Endothelial cell of umbilical vein (primary cell): ENCODE measurements around the gene EXOC6. TPM values are rescaled to one million over a fixed set of nuclear protein-coding genes. Genes with fewer than 3 reads are reported as not detected.

Source experiments
- BruUV-seq: library from RNA; stranded (reverse); fragments of 400-500 nt; replicated peaks from 2 replicates; lab custom pipeline; 2021; lab: Mats Ljungman, UMichigan
- CTCF ChIA-PET: fragments of 300-600, 350-600 bp; sonication (Branson Sonifier 250); formaldehyde crosslinking; loops from one replicate; lab custom pipeline; 2021; ENCODE audit warnings: antibody characterized with exemption, inconsistent platforms; lab: Charles Lee
- POLR2A ChIA-PET: fragments of 300-600, 350-600 bp; sonication (Branson Sonifier 250); formaldehyde crosslinking; loops from one replicate; lab custom pipeline; 2021; ENCODE audit warnings: antibody characterized with exemption, inconsistent platforms; lab: Charles Lee
- DNase-seq: peaks from one replicate; pipeline ENCODE4 v3.0.0-alpha.2; 2011; ENCODE audit warnings: low read depth, low spot score
- FAIRE-seq: peaks from 2 replicates; lab custom pipeline; 2011; peaks lifted over from hg19 to GRCh38; lab: Jason Lieb, UNC
- H2AFZ ChIP-seq: 2 replicates; pipeline ENCODE4 v1.6.0; 2012; ENCODE audit warnings: low read depth, low read length, control low read depth, inconsistent platforms
- H3K27ac ChIP-seq: 2 replicates; pipeline ENCODE4 v1.5.1; 2011; ENCODE audit warnings: low read depth, mild to moderate bottlenecking, control low read depth, low read length, moderate library complexity; ENCODE audit not compliant: insufficient read depth
- H3K27me3 ChIP-seq, 2 experiments: 2 replicates each; pipeline versions ENCODE4 v1.6.0 to v1.6.1; 2011; ENCODE audit warnings: low read length in 2 of 2, mixed read lengths in 1 of 2; ENCODE audit not compliant: control insufficient read depth in 2 of 2, insufficient read depth in 2 of 2
- H3K36me3 ChIP-seq, 2 experiments: 2 replicates in 1 of 2; 3 replicates in 1 of 2; pipeline ENCODE4 v1.5.1; 2011; ENCODE audit warnings: low read length in 2 of 2, mild to moderate bottlenecking in 1 of 2, moderate library complexity in 1 of 2; ENCODE audit not compliant: control insufficient read depth in 2 of 2, insufficient read depth in 2 of 2; ENCODE audit errors: extremely low read depth in 1 of 2
- H3K4me1 ChIP-seq: 3 replicates; pipeline ENCODE4 v1.5.1; 2011; ENCODE audit warnings: mild to moderate bottlenecking, low read length; ENCODE audit not compliant: control insufficient read depth, insufficient read depth; ENCODE audit errors: extremely low read depth
- H3K4me2 ChIP-seq: 2 replicates; pipeline ENCODE4 v1.6.1; 2011; ENCODE audit warnings: low read length, control low read depth, mixed read lengths; ENCODE audit not compliant: insufficient read depth
- H3K4me3 ChIP-seq, 3 experiments: fragments of 200-600 bp in 1 of 3; sonication (generic), shearing (Covaris generic) in 1 of 3; replicated peaks in 1 of 3; 2 replicates each; pipeline ENCODE4 v1.5.1; 2011 to 2016; ENCODE audit warnings: control low read depth in 3 of 3, low read length in 3 of 3, mild to moderate bottlenecking in 2 of 3, inconsistent platforms in 1 of 3, low read depth in 1 of 3, moderate library complexity in 1 of 3; ENCODE audit not compliant: insufficient read depth in 1 of 3
- H3K79me2 ChIP-seq: 2 replicates; pipeline ENCODE4 v1.6.0; 2012; ENCODE audit warnings: low read length, inconsistent platforms; ENCODE audit not compliant: control insufficient read depth, insufficient read depth
- H3K9ac ChIP-seq: replicated peaks from 2 replicates; pipeline ENCODE3; 2011; ENCODE audit warnings: low read length, control low read depth; ENCODE audit not compliant: insufficient read depth; ENCODE audit errors: extremely low read depth
- H3K9me1 ChIP-seq: replicated peaks from 3 replicates; pipeline ENCODE4 v1.6.0; 2011; ENCODE audit warnings: mild to moderate bottlenecking, low read length; ENCODE audit not compliant: control insufficient read depth, insufficient read depth; ENCODE audit errors: extremely low read depth
- H3K9me3 ChIP-seq: replicated peaks from 2 replicates; pipeline ENCODE4 v1.5.1; 2012; ENCODE audit warnings: low read length, inconsistent platforms; ENCODE audit not compliant: control insufficient read depth, insufficient read depth
- H4K20me1 ChIP-seq: replicated peaks from 2 replicates; pipeline ENCODE3; 2011; ENCODE audit warnings: mild to moderate bottlenecking, low read length; ENCODE audit not compliant: control insufficient read depth, insufficient read depth; ENCODE audit errors: extremely low read depth
- EZH2 ChIP-seq: IDR thresholded peaks from 2 replicates; pipeline ENCODE4 v1.6.1; 2012; ENCODE audit warnings: borderline replicate concordance, low read depth, mild to moderate bottlenecking, moderate library complexity, low read length, inconsistent platforms; ENCODE audit not compliant: severe bottlenecking
- FOS ChIP-seq: IDR thresholded peaks from 2 replicates; pipeline ENCODE4 v1.6.1; 2011; ENCODE audit warnings: mild to moderate bottlenecking, low read length, moderate library complexity, borderline replicate concordance; ENCODE audit not compliant: insufficient read depth
- GATA2 ChIP-seq: IDR thresholded peaks from 2 replicates; pipeline ENCODE4 v1.7.0; 2011; ENCODE audit warnings: low read depth, mild to moderate bottlenecking, moderate library complexity, mixed read lengths, low read length; ENCODE audit not compliant: insufficient read length, insufficient read depth
- JUN ChIP-seq: IDR thresholded peaks from 2 replicates; pipeline ENCODE4 v1.6.1; 2011; ENCODE audit warnings: borderline replicate concordance, low read depth; ENCODE audit not compliant: insufficient read length, insufficient read depth
- MYC ChIP-seq: IDR thresholded peaks from one replicate; pipeline ENCODE4 v1.6.1; 2011; ENCODE audit warnings: mild to moderate bottlenecking, low read depth, low read length
- POLR2A ChIP-seq: IDR thresholded peaks from 2 replicates; pipeline ENCODE4 v1.6.1; 2012; ENCODE audit warnings: low read depth, mild to moderate bottlenecking, control low read depth, low read length
- dilution Hi-C: fragments of 300-500 bp; cut with MboI; formaldehyde crosslinking; loops from one replicate; pipeline ENCODE4 v1.15.0; 2019; ENCODE audit warnings: low sequenced_read_pairs; ENCODE audit not compliant: extremely low pct_ligation_motif_present
- intact Hi-C: fragments of 100-400 bp; cut with micrococcal nuclease; formaldehyde crosslinking; loops from one replicate; pipeline ENCODE4 v1.10.0; 2022
- polyA plus RNA-seq, 4 experiments: library from polyadenylated mRNA; depleted of rRNA in 3 of 4; stranded (reverse) in 3 of 4; unstranded in 1 of 4; fragments of >200 nt; gene quantifications; 2 replicates each; pipeline versions ENCODE4 v1.2.1 to v1.2.3, GENCODE V29; 2011 to 2012; ENCODE audit warnings: missing spikeins in 1 of 4
- total RNA-seq: library from RNA; stranded (reverse); gene quantifications from 2 replicates; pipeline ENCODE4 v1.2.3, GENCODE V29; 2021
- TF ChIP-seq, protein P1 (sequence below), 2 donors: IDR thresholded peaks; 1 replicate in 1 of 2; 2 replicates in 1 of 2; pipeline ENCODE4 v1.5.1; 2011; ENCODE audit warnings: low read length in 2 of 2, mild to moderate bottlenecking in 2 of 2, moderate library complexity in 2 of 2, control low read depth in 1 of 2, inconsistent platforms in 1 of 2, low read depth in 1 of 2; ENCODE audit not compliant: insufficient read depth in 1 of 2; ENCODE audit errors: extremely low read depth in 1 of 2

Gene EXOC6
- total and polyA plus RNA-seq, 2 donors (not counting 3 experiments of a cell fraction or from before 2014, with no cell fraction given) = 72.6 to 108 TPM

DNA sequence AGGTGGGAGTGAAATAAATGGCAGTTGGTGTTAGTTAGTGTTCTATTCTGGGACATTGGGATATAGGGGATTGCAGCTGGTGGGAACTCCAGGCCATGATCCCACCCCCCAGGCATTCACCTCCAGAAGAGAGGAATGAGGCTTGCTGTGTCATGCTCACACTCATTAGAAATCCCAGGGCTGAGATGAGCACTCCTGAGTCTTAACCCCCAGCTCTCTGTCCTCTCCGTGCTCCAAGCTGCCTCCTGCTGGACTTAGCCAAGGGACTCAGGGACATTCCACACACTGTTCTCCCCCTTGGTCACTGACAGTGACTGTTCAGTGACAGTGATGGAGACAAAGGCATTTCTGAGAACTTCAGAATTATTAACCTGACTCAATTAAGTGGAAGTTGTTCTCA is 246.9 kb downstream of the EXOC6 start:
- FAIRE-seq (no peak), DNase-seq (no peak)
- no peak overlapping the region for H3K27ac ChIP-seq
- H3K9me3 ChIP-seq = no peaks in the 10 kb centered on the region
- H3K4me1 ChIP-seq = no peaks in the 10 kb centered on the region
- H3K79me2 ChIP-seq = no peaks in the 10 kb centered on the region
- H4K20me1 ChIP-seq = no peaks in the 10 kb centered on the region
- H3K9me1 ChIP-seq = no peaks in the 10 kb centered on the region
- no peak overlapping the region for H2AFZ ChIP-seq
- H3K36me3 ChIP-seq = no peaks in the 10 kb centered on the region
- peaks cover 0 to 5% of the 10 kb centered on the region in 2 experiments for H3K27me3 ChIP-seq
- dilution Hi-C loops = no loop called here
- no TSS peak for BruUV-seq
- no peak overlapping the region for H3K4me2 ChIP-seq
- H3K4me3 ChIP-seq = no peak overlapping the region
- intact Hi-C loops = no loop called here
- ChIA-PET CTCF (interaction anchor here (0.6 to 1.2 kb wide), 2 partner anchors 11 to 607 kb away, joined by 3 read pairs; partner anchors contain the start of gene FRA10AC1), POLR2A (no interaction called here)
- no peak overlapping the region for H3K9ac ChIP-seq
- TF ChIP-seq, protein P1, sequence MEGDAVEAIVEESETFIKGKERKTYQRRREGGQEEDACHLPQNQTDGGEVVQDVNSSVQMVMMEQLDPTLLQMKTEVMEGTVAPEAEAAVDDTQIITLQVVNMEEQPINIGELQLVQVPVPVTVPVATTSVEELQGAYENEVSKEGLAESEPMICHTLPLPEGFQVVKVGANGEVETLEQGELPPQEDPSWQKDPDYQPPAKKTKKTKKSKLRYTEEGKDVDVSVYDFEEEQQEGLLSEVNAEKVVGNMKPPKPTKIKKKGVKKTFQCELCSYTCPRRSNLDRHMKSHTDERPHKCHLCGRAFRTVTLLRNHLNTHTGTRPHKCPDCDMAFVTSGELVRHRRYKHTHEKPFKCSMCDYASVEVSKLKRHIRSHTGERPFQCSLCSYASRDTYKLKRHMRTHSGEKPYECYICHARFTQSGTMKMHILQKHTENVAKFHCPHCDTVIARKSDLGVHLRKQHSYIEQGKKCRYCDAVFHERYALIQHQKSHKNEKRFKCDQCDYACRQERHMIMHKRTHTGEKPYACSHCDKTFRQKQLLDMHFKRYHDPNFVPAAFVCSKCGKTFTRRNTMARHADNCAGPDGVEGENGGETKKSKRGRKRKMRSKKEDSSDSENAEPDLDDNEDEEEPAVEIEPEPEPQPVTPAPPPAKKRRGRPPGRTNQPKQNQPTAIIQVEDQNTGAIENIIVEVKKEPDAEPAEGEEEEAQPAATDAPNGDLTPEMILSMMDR (IDR thresholded peaks at IDR 0.05; ENCODE audit: extremely low read depth in 1 of 2, insufficient read depth in 1 of 2, low read depth in 1 of 2, low read length in 2 of 2) = no peak
- TF ChIP-seq EZH2 (no peak), MYC (no peak), FOS (no peak), GATA2 (no peak), POLR2A (no peak), JUN (no peak)
